Activated B cell treated with CpG ODN at 0.5 μM for 24 hours (primary cell): ENCODE measurements around the gene SCARB1. TPM values are rescaled to one million over a fixed set of nuclear protein-coding genes. Genes with fewer than 3 reads are reported as not detected.

Experiments
- ATAC-seq: fragments of 200-7000 bp; cut with Tn5 transposase; one replicate; pipeline ENCODE4 v1.10.0; 2021; ENCODE audit warnings: low read depth, mild to moderate bottlenecking, moderate library complexity
- CTCF ChIA-PET: fragments of 350-600 bp; sonication (Branson Sonifier 250); formaldehyde crosslinking; loops from one replicate; lab custom pipeline; 2021; ENCODE audit warnings: antibody characterized with exemption; lab: Charles Lee
- POLR2A ChIA-PET: fragments of 350-600 bp; sonication (Branson Sonifier 250); formaldehyde crosslinking; loops from one replicate; lab custom pipeline; 2021; ENCODE audit warnings: antibody characterized with exemption; lab: Charles Lee
- DNase-seq: peaks from one replicate; pipeline ENCODE4 v3.0.0; 2022
- H3K27ac Mint-ChIP-seq: one replicate; pipeline ENCODE4 v1.8.0; 2020; ENCODE audit warnings: mixed read lengths
- H3K27me3 Mint-ChIP-seq: one replicate; pipeline ENCODE4 v1.8.0; 2021; ENCODE audit warnings: mixed read lengths
- H3K36me3 Mint-ChIP-seq: one replicate; pipeline ENCODE4 v1.8.0; 2021; ENCODE audit warnings: low read depth, mixed read lengths
- H3K4me1 Mint-ChIP-seq: one replicate; pipeline ENCODE4 v1.8.0; 2021; ENCODE audit warnings: mixed read lengths
- H3K4me3 Mint-ChIP-seq: one replicate; pipeline ENCODE4 v1.8.0; 2020; ENCODE audit warnings: mild to moderate bottlenecking, mixed read lengths
- H3K9me3 Mint-ChIP-seq: one replicate; pipeline ENCODE4 v1.8.0; 2020; ENCODE audit warnings: mixed read lengths
- intact Hi-C: fragments of 100-400 bp; cut with micrococcal nuclease; formaldehyde crosslinking; loops from one replicate; pipeline ENCODE4 v1.15.1; 2024
- total RNA-seq: library from RNA; stranded (reverse); gene quantifications from 2 replicates; pipeline ENCODE4 v1.2.3, GENCODE V29; 2022
- TF ChIP-seq, protein P1 (sequence below): fragments of 200-600 bp; IDR thresholded peaks from one replicate; pipeline ENCODE4 v1.8.0; 2022; ENCODE audit warnings: antibody characterized with exemption, mild to moderate bottlenecking

SCARB1 gene
- total RNA-seq, 1 donor from 2014 or later: 39.3 TPM

DNA sequence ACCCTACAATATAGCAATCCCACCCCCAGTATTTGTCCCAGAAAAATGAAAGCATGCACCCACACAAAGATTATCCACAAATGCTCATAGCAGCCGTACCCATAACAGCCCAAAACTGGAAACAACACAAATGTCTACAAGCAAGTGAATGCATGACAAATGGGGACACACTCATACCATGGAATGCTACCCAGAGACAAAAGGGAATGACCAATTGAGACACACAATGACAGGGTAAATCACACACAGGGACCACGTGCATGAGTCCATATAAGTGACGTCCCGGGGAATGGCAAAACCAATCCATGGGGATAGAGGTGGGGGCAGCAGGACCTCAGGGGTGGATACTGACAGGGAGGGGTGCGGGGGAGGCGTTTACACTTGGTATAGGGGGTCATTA, 33.4 kb downstream of the SCARB1 start:
- Mint-ChIP-seq H3K4me1 (peaks cover 12% of the 10 kb centered on the region), H3K27ac (no peak overlapping the region), H3K36me3 (no peaks in the 10 kb centered on the region), H3K9me3 (peaks cover 7% of the 10 kb centered on the region), H3K4me3 (no peak overlapping the region), H3K27me3 (no peaks in the 10 kb centered on the region)
- DNase-seq (no peak), ATAC-seq (no peak)
- TF ChIP-seq, protein P1, sequence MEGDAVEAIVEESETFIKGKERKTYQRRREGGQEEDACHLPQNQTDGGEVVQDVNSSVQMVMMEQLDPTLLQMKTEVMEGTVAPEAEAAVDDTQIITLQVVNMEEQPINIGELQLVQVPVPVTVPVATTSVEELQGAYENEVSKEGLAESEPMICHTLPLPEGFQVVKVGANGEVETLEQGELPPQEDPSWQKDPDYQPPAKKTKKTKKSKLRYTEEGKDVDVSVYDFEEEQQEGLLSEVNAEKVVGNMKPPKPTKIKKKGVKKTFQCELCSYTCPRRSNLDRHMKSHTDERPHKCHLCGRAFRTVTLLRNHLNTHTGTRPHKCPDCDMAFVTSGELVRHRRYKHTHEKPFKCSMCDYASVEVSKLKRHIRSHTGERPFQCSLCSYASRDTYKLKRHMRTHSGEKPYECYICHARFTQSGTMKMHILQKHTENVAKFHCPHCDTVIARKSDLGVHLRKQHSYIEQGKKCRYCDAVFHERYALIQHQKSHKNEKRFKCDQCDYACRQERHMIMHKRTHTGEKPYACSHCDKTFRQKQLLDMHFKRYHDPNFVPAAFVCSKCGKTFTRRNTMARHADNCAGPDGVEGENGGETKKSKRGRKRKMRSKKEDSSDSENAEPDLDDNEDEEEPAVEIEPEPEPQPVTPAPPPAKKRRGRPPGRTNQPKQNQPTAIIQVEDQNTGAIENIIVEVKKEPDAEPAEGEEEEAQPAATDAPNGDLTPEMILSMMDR: no peak
- POLR2A ChIA-PET: no interaction called here
- intact Hi-C loops: no loop called here
- CTCF ChIA-PET: no interaction called here

DNA sequence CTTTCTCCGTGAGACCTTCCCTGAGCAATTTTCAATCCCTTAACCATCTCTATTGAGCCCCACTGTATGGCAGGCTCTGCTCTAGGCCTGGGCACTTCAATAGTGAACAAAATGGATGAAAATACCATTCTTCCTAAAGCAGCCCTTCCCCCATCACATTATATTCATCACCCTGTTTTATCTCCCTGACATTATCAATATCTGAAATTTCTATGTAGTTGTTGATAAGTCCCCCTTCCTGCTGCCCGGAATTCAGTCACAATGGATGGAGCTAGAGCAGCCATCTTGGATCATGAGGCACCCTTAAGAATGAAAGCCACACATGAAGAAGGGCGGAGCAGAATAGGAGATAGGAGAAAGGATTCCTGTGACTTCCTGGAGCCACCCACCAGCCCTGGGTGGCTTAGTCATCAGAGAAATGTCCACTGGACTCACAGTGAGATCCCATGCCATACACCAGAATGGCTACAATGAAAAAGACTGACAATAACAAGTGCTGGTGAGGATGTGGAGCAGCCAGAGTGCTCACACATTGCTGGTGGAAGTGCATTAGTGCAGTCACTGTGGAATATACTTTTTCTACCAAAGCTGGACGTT, 33.9 kb downstream of the SCARB1 start:
- Mint-ChIP-seq H3K36me3 (no peaks in the 10 kb centered on the region), H3K4me1 (peaks cover 12% of the 10 kb centered on the region), H3K4me3 (no peak overlapping the region), H3K9me3 (peaks cover 7% of the 10 kb centered on the region), H3K27ac (no peak overlapping the region), H3K27me3 (no peaks in the 10 kb centered on the region)
- ChIA-PET CTCF (no interaction called here), POLR2A (no interaction called here)
- TF ChIP-seq, protein P1: no peak
- no peak for DNase-seq
- intact Hi-C loops: no loop called here
- ATAC-seq: no peak

DNA sequence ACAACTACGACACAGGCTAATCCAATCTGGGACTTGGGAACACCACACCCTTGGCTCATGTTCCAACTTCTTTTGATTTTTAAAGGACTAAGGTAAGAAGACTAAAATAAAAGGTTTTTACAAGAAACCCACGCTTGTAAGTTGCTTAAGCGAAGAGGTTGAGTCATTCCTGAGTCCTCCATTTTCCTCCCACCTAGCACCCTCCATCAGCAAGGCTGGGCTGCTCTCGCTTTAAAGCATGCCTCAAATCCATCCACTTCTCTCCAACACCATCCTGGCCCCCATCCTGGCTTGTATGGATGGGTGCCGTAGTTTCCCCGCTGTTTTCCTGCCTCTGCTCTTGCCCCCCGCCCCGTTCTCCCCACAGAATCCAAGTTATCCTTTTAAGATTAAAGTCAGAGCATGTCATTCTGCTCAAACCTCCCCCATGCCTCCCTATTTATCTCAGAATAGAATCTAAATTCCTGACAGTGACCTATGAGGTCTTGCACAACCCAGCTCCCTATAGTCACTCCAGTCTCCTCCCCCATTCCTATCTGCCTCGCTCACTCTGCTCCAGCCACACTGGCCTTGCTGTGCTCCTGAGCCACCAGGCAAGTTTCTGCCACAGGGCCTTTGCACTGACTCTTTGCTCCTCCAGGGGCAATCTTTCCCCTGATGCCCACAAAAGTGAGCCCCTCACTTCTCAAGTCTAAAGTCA, 34.5 kb downstream of the SCARB1 start:
- Mint-ChIP-seq H3K27ac (no peak overlapping the region), H3K9me3 (peaks cover 7% of the 10 kb centered on the region), H3K36me3 (no peaks in the 10 kb centered on the region), H3K4me3 (no peak overlapping the region), H3K27me3 (no peaks in the 10 kb centered on the region), H3K4me1 (peaks cover 12% of the 10 kb centered on the region)
- TF ChIP-seq, protein P1: no peak
- POLR2A ChIA-PET: no interaction called here
- CTCF ChIA-PET: no interaction called here
- DNase-seq: no peak
- intact Hi-C loops: no loop called here
- ATAC-seq: no peak

DNA sequence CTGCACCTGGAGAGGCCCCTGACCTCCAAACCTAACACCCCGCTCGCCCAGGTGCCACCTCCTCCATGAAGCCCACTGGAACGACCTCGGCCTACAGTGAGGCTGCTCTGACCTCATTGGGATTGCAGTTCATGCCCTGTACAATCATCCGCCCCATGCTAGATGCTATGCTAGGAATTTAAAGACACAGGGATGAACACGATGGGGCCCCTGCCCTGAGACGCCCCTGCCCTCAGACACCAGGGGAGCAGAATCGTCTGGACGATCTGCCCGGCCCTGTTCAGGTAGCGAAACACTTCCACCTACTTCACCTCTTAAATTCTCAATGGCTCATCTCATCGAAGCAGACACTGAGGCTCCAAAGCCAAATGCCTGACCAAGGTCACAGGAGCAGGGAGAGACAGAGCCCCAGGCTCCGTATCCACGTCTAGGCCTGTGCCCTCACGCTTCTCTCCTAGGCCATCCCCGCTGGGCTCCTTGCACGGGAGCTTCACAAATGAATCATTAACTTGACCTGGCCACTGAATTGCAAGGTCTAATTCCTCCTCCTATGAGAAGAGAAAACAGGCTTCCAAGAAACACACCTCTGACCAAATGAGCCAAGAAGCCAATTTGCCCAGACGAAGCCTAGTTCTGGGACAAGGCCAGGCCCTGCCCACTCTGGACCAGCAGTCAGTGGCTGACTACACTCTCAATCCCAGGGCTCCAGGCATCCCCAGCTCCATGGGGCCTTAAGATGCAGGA, 35.2 kb downstream of the SCARB1 start:
- Mint-ChIP-seq H3K4me3 (no peak overlapping the region), H3K36me3 (no peaks in the 10 kb centered on the region), H3K4me1 (peaks cover 12% of the 10 kb centered on the region), H3K9me3 (peaks cover 7% of the 10 kb centered on the region), H3K27ac (no peak overlapping the region), H3K27me3 (no peaks in the 10 kb centered on the region)
- no peak for ATAC-seq
- no peak for DNase-seq
- ChIA-PET POLR2A (no interaction called here), CTCF (no interaction called here)
- intact Hi-C loops: no loop called here
- TF ChIP-seq, protein P1: no peak

DNA sequence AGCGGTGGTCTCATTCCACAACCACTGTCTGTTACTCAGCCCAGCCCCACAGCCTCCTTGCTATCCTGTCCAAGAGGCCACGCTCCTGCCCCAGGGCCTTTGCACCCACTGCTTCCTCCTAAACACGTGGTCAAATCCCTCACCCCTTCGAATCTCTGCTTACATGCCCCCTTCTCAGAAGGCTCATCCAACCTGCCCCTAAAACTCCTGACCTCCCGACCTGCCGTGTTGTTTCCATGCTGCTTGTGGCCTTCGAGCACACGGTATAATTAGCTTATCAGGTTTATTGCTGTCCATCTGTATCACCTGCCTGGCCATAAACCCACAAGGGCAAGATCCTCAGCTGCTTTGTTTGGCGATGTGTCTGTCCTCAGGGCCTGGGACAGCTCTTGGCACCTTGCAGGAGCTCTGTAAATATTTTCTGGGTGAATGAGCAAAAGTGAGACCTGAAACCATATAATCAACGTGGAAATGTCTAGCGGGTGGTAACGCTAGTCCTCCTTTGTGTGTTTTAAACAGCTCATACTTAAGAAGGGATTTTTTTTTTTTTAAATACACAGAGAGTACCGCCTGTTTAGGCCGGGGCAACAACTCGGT, 36.0 kb downstream of the SCARB1 start:
- no peak for DNase-seq
- H3K4me3 Mint-ChIP-seq: no peak overlapping the region
- peaks cover 7% of the 10 kb centered on the region for H3K9me3 Mint-ChIP-seq
- intact Hi-C loops: no loop called here
- no peak for ATAC-seq
- peaks cover 12% of the 10 kb centered on the region for H3K4me1 Mint-ChIP-seq
- H3K27me3 Mint-ChIP-seq: no peaks in the 10 kb centered on the region
- ChIA-PET POLR2A (no interaction called here), CTCF (no interaction called here)
- no peaks in the 10 kb centered on the region for H3K36me3 Mint-ChIP-seq
- TF ChIP-seq, protein P1: no peak
- H3K27ac Mint-ChIP-seq: no peak overlapping the region
